Progenitor cell of endocrine pancreas (in vitro differentiated cells): ENCODE measurements around the gene FYCO1. TPM values are rescaled to one million over a fixed set of nuclear protein-coding genes. Genes with fewer than 3 reads are reported as not detected.

Experiments
- DNase-seq: peaks from one replicate; pipeline ENCODE4 v3.0.0; 2021; ENCODE audit warnings: low spot score; ENCODE audit not compliant: unreplicated experiment
- H3K27ac Mint-ChIP-seq: 2 replicates; pipeline ENCODE4 v1.8.0; 2021; ENCODE audit warnings: mild to moderate bottlenecking, moderate library complexity, mixed read lengths
- H3K27me3 Mint-ChIP-seq: 2 replicates; pipeline ENCODE4 v1.8.0; 2021; ENCODE audit warnings: mixed read lengths
- H3K36me3 Mint-ChIP-seq: 2 replicates; pipeline ENCODE4 v1.8.0; 2022; ENCODE audit warnings: mixed read lengths; ENCODE audit not compliant: insufficient read depth
- H3K4me1 Mint-ChIP-seq: 2 replicates; pipeline ENCODE4 v1.8.0; 2021; ENCODE audit warnings: low read depth, mixed read lengths
- H3K4me3 Mint-ChIP-seq: 2 replicates; pipeline ENCODE4 v1.8.0; 2021; ENCODE audit warnings: low read depth, mild to moderate bottlenecking, moderate library complexity, mixed read lengths
- H3K9me3 Mint-ChIP-seq: 2 replicates; pipeline ENCODE4 v1.8.0; 2021; ENCODE audit warnings: low read depth, mixed read lengths
- CTCF ChIP-seq: fragments of 200-600 bp; sonication (generic); IDR thresholded peaks from one replicate; pipeline ENCODE4 v1.5.0; 2021; ENCODE audit warnings: antibody characterized with exemption, mild to moderate bottlenecking; ENCODE audit not compliant: unreplicated experiment
- total RNA-seq: library from RNA; stranded (reverse); gene quantifications from 2 replicates; pipeline ENCODE4 v1.2.1, GENCODE V29; 2021

Gene FYCO1
- total RNA-seq, 1 donor from 2014 or later, result 18.0 TPM

DNA sequence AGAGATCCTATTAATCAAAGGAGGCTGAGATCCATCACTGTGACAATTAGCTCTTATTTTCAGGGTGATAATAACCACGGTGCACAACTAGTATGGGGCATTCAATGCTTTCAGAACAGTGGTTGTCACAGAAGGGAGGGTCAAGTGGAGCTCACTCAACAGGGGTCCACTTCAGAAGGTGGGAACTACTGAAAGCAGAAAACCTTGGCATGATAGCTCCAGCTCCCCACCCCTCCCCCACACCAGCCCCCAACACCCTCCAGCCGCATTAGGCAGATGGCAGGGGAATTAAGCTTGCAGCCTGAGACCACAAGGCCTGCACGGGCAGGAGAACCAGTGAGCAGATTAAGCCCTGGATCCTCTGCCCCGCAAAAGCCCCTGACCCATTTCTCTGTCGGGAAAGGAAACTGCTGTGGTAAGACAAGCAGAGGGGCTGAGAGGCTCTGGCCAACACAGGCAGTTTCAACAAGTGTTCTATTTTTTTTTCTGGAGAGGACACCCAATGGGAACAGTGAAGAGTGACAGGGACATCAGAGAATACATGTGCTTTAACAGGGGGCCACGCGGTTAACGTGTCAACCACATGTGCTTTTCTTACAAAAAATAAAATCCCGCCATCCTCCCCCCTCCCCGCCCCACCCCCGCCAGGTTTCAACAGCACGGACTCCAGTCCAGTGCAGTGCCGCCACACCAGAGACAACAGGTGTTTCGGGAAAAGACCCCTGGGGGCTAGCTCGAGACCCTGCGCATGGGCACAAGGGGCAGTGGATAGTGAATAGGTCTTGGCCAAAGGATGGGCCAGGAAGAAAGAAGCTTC is 997 bp downstream of the FYCO1 start:
- peak overlapping the region; percentile 88 for H3K4me3 Mint-ChIP-seq

DNA sequence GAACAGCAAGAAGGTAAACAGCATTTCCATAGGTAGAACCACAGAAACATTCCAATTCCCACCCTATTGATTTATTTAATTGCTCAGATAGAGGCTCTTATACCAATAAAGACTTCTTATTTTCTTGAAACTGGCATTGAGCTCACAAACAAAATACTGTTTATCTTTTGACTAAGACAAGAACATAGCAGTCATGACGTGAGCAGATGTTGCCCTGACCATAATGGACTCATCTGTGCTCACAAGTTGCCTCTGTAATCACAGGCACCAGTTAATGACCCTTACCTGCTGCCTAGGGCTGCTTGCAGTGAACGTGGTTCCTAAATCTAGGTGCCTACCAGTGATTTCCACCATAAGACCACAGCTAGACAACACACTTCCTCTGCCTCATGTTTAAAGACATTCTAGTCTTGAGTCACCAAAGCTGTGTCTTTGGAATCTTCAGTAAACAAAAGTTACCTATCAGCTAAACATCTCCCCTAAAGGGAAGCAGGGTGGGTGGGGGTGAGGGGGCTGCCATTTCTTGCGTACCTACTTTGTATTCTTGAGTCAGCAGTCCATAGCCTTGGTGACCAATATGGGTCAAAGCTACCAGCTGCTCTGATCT is 2.1 kb downstream of the FYCO1 start:
- no peaks in the 10 kb centered on the region for H3K9me3 Mint-ChIP-seq
- H3K27me3 Mint-ChIP-seq, result peaks cover 11% of the 10 kb centered on the region
- H3K4me1 Mint-ChIP-seq, result peaks cover 6% of the 10 kb centered on the region
- no peaks in the 10 kb centered on the region for H3K36me3 Mint-ChIP-seq
- peak overlapping the region; percentile 38 for H3K4me3 Mint-ChIP-seq
- peak overlapping the region; percentile 33 for H3K27ac Mint-ChIP-seq
- TF ChIP-seq CTCF, result no peak
- no peak for DNase-seq

More for the DNA sequence above, 997 bp downstream of the FYCO1 start:
- H3K36me3 Mint-ChIP-seq, result no peaks in the 10 kb centered on the region
- TF ChIP-seq CTCF, result no peak
- DNase-seq, result no peak
- H3K27ac Mint-ChIP-seq, result peak overlapping the region; percentile 89
- no peaks in the 10 kb centered on the region for H3K9me3 Mint-ChIP-seq
- H3K27me3 Mint-ChIP-seq, result peaks cover 18% of the 10 kb centered on the region
- H3K4me1 Mint-ChIP-seq, result peaks cover 5% of the 10 kb centered on the region

DNA sequence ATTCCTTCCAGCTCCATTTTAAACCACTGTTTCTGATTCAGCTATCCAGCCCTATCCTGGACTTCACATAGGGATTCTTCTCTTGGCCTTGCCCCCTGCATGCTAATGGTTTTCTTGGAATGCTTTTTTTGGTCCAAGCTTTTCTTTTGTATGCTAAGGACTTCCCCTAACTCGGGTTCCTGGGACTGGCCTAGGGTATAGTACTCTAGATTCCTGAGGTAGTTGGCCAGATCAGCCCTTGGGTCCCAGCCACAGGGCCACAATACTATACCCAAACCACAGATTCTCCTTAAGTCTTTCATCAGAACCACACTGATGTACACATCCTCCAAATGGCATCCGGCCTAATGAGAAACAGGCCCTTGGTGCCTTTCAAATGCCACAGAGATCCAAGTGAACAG is 2.8 kb downstream of the FYCO1 start:
- no peak for DNase-seq
- no peak for TF ChIP-seq CTCF
- no peak overlapping the region for H3K27ac Mint-ChIP-seq
- H3K4me1 Mint-ChIP-seq, result peaks cover 12% of the 10 kb centered on the region
- H3K4me3 Mint-ChIP-seq, result no peak overlapping the region
- peaks cover 6% of the 10 kb centered on the region for H3K27me3 Mint-ChIP-seq
- H3K9me3 Mint-ChIP-seq, result no peaks in the 10 kb centered on the region
- no peaks in the 10 kb centered on the region for H3K36me3 Mint-ChIP-seq

DNA sequence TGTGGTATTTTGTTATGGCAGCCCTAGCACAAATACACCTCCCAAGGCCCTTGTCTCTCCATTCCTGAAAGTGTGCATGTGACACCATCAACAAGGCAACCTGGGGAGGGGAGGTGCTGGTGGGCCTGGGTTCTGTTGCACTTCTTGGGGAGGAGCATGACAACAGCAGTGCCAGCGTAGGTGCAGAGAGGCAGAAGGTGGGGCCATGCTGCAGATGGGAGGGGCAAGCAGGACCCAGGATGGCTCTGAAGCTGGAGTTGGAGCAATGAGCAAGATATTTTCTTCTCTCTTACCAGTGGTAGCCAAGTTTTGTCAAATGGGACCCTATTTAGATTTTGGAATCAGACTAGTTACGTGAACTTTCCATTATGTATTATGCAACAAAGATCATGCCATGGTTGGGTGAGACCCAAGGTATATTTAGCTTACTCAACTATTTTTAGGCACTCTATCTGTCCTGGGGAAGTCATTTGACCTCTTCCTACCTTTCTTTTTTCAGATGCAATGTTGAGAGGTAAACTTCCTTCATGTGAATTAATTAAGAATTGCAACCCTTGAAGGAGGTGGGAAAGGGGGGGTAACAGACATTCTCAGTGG is 3.4 kb downstream of the FYCO1 start:
- Mint-ChIP-seq H3K27me3 (peaks cover 6% of the 10 kb centered on the region), H3K36me3 (no peaks in the 10 kb centered on the region), H3K4me1 (peaks cover 17% of the 10 kb centered on the region), H3K27ac (no peak overlapping the region), H3K9me3 (no peaks in the 10 kb centered on the region), H3K4me3 (no peak overlapping the region)
- no peak for DNase-seq
- no peak for TF ChIP-seq CTCF

- Mint-ChIP-seq H3K27ac (peak overlapping the region; percentile 74), H3K27me3 (no peaks in the 10 kb centered on the region), H3K4me1 (peaks cover 25% of the 10 kb centered on the region), H3K4me3 (no peak overlapping the region), H3K9me3 (no peaks in the 10 kb centered on the region), H3K36me3 (no peaks in the 10 kb centered on the region)
- no peak for TF ChIP-seq CTCF
- DNase-seq, result no peak
These were observed 4.3 kb downstream of the FYCO1 start for GRCh38 chr3:45991341-45991740.
